GM21825 (cell line): ENCODE measurements around the gene SIKE1.
"Not testable (repeated sequence)": the region's sequence is repeated elsewhere in the genome, so short reads cannot be mapped to it uniquely, and the experiment has no call there.

Experiments
- ATAC-seq: cut with Tn5 transposase; IDR thresholded peaks from one replicate; pipeline ENCODE4 v1.9.1; 2021; ENCODE audit warnings: mild to moderate bottlenecking, moderate library complexity; ENCODE audit not compliant: unreplicated experiment

Gene SIKE1

GRCh38 chr1:114780344-114781226 lies at the start of gene SIKE1:
TSS of gene SIKE1 (minus strand) at chr1:114780685. CDS start at chr1:114780607, 78 bp downstream.
- peak; percentile 99 for ATAC-seq

GRCh38 chr1:114830075-114830474 lies 49.6 kb upstream of the SIKE1 start:
- not testable (repeated sequence) for ATAC-seq

GRCh38 chr1:114828251-114828650 lies 47.8 kb upstream of the SIKE1 start:
- ATAC-seq: no peak

GRCh38 chr1:114821978-114822377 lies 41.5 kb upstream of the SIKE1 start:
- no peak for ATAC-seq

GRCh38 chr1:114820392-114820791 lies 39.9 kb upstream of the SIKE1 start:
- ATAC-seq: no peak

- ATAC-seq: no peak
Observed at GRCh38 chr1:114819869-114820268, 39.4 kb upstream of the SIKE1 start.

GRCh38 chr1:114804449-114804848 lies 24.0 kb upstream of the SIKE1 start:
- ATAC-seq: not testable (repeated sequence)

GRCh38 chr1:114803001-114803400 lies 22.5 kb upstream of the SIKE1 start:
- ATAC-seq: no peak

- no peak for ATAC-seq
Observed at GRCh38 chr1:114794038-114794437, 13.6 kb upstream of the SIKE1 start.

- ATAC-seq: not testable (repeated sequence)
Observed at GRCh38 chr1:114790581-114790980, 10.1 kb upstream of the SIKE1 start.

GRCh38 chr1:114786440-114786839 lies 6.0 kb upstream of the SIKE1 start:
- ATAC-seq: not testable (repeated sequence)

- ATAC-seq: no peak
Observed at GRCh38 chr1:114782476-114782875, 2.0 kb upstream of the SIKE1 start.

- no peak for ATAC-seq
Observed at GRCh38 chr1:114779722-114780121, 763 bp downstream of the SIKE1 start.

GRCh38 chr1:114776726-114777125 lies 3.8 kb downstream of the SIKE1 start:
- ATAC-seq: not testable (repeated sequence)

- no peak for ATAC-seq
Observed at GRCh38 chr1:114771992-114772391, 8.5 kb downstream of the SIKE1 start.

GRCh38 chr1:114770989-114771388 lies 9.5 kb downstream of the SIKE1 start:
- no peak for ATAC-seq

- no peak for ATAC-seq
Observed at GRCh38 chr1:114764689-114765088, 15.8 kb downstream of the SIKE1 start.

GRCh38 chr1:114758256-114758832 lies 22.1 kb downstream of the SIKE1 start:
- no peak for ATAC-seq

- ATAC-seq: peak; percentile 80
Observed at GRCh38 chr1:114757455-114758255, 22.8 kb downstream of the SIKE1 start, which contains the start of gene CSDE1. TSS of gene CSDE1 (minus strand) at chr1:114757984. CDS start at chr1:114739890, 18,094 bp downstream.

GRCh38 chr1:114756949-114757454 lies 23.5 kb downstream of the SIKE1 start:
- no peak for ATAC-seq
